Right renal cortex interstitium (tissue), 3 donors: ENCODE data around the gene SIRT1. TPM values are rescaled to one million over a fixed set of nuclear protein-coding genes. Genes with fewer than 3 reads are reported as not detected.
"Not testable (repeated sequence)": the region's sequence is repeated elsewhere in the genome, so short reads cannot be mapped to it uniquely, and the experiment has no call there.

Source experiments
- DNase-seq, 3 donors: peaks; one replicate each; pipeline ENCODE4 v3.0.0-alpha.2; 2013; ENCODE audit warnings: low read depth in 3 of 3, low spot score in 2 of 3
- polyA plus RNA-seq, 3 donors: library from polyadenylated mRNA; unstranded; fragments of 120-200 nt; gene quantifications; one replicate each; pipeline ENCODE4 v1.2.1, GENCODE V29; 2013; ENCODE audit not compliant: insufficient read length in 3 of 3

Gene SIRT1
- polyA plus RNA-seq, 3 donors: 41.0 to 44.0 (median 42.1) TPM

DNA sequence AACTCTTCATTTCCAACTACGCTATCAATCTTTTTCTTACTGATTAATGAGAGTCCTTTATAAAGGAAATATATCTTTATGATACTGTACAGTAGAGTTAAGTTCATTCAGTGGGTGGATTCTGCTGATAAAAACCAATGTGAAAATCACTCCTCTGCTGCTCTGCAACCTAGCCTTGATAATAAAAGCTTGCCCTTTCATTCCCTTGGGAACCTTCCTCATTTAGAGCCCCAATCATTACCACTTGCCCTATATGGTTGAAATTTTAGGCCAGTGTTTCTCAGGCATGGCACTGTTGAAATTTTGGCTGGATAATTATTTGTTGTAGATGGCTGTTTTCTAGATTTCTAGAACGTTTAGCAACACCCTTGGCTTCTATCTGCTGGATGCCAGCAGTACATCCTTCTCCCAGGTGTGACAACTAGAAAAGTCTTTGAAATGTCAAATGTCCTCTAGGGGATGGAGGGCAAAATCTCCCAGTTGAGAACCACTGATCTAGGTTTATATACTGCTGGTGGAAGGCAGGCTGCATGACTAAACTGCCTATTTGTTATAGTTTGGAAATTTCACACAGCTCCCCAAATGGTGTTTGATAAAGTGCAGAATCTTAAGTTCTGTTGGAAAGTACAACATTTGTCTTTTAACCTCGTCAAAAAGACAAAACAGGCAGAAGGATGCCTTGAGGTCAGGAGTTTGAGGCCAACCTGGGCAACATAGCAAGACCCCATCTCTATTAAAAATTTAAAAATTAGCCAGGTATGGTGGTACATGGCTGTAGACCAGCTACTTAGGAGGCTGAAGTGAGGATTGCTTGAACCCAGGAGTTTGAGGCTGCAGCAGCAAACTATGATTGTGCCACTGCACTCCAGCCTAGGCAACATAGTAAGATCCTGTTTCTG lies 8.9 kb upstream of the SIRT1 start:
- no peak for DNase-seq

DNA sequence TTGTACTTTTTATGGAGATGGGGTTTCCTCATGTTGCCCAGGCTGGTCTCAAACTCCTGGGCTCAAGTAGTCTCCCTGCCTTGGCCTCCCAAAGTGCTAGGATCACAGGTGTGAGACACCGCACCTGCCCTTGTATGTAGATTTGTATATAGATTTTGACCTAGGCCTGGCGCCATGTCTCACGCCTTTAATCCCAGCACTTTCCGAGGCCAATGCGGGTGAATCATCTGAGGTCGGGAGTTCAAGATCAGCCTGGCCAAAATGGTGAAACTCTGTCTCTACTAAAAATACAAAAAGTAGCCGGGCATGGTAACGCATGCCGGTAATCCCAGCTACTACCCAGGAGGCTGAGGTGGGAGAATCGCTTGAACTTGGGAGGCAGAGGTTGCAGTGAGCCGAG lies 7.0 kb upstream of the SIRT1 start:
- not testable (repeated sequence) for DNase-seq

DNA sequence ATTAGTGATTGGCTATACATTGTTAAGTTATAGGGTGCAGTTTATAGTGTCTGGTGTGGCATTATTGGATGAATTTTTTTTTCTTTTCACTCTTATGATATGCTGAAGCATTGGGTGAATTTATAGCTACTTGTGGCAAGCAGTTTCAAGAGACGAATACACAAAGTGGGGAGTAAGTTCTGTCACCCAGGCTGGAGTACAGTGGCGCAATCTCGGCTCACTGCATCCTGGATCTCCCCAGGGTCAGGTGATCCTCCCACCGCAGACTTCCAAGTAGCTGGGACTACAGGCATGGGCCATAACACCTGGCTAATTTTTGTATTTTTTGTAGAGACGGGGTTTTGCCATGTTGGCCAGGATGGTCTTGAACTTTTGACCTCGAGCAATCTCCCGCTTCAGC lies 6.3 kb upstream of the SIRT1 start:
- no peak for DNase-seq

DNA sequence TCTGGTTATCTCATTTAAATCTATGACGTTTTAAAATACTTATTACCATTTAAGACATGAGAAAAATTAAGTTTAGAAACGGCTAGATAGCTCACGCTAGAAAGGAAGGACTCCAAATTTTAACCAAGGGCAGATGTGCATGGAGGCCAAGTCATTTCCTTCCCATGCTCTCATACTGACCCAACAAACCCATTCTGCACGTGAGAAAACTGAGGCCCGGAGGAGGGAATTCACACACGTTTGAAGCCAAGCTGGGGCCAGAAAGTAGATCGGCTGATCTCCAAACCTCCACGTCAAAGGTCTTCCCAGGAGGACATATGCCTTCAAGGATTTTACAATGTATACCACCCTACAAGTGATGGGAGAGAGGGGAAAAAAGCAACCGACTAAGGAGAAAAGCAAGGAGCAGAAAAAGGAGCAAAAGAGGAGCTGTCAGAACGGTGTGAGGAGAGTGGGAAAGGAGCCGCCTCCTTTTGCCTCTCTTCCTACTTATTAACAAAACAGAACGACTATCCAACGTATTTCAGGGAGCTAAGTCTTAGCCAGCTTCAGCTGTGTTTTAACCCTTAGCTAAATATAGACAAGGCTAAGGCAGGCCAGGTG lies 645 bp upstream of the SIRT1 start:
- DNase-seq: no peak

DNA sequence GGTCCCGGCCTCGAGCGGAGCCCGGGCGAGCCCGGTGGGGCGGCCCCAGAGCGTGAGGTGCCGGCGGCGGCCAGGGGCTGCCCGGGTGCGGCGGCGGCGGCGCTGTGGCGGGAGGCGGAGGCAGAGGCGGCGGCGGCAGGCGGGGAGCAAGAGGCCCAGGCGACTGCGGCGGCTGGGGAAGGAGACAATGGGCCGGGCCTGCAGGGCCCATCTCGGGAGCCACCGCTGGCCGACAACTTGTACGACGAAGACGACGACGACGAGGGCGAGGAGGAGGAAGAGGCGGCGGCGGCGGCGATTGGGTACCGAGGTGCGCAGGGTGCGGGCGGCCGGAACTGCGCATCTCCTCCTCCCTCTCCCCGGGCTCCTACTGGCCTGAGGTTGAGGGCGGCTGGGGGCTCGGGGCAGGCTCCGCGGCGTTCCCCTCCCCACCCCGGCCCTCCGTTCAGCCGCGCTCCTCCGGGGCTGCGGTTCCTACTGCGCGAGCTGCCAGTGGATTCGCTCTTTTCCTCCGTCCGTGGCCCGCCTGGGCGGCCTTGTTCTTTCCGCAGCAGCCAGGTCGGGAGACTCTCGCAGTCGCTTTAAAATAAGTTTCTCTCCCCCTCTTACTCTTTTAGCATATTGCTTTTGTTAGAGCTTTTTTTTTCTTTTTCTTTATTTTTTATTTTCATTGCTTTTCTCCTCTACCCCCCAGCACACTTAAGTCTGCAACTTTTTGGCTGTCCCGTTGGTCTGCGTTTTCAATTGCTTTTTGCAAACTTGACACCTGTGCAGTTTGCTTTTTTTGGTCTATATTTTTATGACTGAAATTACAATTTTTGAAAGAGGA lies 600 bp downstream of the SIRT1 start:
- DNase-seq: peak; percentile 27 to 52 (median 29)

DNA sequence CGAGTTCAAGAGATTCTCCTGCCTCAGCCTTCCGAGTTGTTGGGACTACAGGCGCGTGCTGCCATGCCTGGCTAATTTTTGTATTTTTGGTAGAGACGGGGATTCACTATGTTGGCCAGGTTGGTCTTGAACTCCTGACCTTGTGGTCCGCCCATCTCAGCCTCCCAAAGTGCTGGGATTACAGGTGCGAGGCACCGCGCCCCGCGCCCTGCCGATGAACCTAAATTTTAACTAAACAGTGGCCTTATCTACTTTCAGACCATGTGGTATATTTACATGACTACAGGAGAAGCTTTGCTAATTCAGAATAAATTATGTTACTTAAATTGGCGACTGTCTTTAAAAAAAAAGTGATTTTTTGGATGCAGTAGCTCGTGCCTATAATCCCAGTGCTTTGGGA lies 9.2 kb downstream of the SIRT1 start:
- no peak for DNase-seq

DNA sequence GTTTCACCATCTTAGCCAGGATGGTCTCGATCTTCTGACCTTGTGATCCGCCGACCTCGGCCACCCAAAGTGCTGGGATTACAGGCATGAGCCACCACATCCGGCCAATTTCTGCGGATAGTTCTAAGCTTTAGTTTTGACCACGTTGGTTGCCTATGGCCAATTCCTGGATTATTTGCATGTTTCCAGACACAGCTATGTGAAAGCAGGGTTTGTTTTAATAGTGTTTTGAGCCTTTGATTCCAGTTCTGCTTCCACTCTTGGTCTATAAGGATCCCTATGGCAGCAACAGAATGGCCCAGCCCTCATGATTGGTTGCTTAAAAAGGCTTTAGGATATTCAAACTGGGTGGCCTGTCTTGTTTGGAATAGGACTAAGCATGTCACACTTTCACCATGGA lies 19.1 kb downstream of the SIRT1 start:
- DNase-seq: no peak

DNA sequence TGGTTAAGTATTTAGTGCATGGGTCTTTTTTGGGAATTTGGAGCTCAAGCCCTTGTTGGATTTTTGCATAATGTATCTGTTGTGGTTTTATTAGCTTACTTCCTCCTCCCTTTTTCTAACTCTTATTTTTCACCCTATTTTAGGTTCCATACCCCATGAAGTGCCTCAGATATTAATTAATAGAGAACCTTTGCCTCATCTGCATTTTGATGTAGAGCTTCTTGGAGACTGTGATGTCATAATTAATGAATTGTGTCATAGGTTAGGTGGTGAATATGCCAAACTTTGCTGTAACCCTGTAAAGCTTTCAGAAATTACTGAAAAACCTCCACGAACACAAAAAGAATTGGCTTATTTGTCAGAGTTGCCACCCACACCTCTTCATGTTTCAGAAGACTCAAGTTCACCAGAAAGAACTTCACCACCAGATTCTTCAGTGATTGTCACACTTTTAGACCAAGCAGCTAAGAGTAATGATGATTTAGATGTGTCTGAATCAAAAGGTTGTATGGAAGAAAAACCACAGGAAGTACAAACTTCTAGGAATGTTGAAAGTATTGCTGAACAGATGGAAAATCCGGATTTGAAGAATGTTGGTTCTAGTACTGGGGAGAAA lies 28.0 kb downstream of the SIRT1 start:
- no peak for DNase-seq

DNA sequence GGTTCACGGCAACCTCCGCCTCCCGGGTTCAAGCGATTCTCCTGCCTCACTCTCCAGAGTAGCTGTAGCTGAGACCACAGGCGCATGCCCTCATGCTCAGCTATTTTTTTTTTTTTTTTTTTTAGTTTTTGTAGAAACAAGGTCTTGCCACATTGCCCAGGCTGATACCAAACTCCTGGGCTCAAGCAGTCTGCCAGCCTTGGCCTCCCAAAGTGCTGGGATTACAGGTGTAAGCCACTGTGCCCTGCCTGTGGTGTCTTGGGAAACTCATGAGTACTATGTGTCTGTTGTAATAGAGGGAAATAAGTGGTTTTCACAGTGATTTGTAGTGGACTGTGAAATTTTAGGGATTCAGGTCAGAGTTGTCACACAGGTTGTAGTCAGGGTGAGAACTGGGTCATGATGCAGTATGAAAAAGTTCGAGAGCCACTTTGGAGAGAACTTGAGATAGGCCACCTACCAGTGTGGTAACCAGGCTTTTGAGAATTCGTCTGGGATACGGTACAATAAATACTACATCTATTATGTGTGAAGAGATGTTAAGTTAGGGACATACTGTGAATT lies 30.4 kb downstream of the SIRT1 start:
- DNase-seq: no peak

DNA sequence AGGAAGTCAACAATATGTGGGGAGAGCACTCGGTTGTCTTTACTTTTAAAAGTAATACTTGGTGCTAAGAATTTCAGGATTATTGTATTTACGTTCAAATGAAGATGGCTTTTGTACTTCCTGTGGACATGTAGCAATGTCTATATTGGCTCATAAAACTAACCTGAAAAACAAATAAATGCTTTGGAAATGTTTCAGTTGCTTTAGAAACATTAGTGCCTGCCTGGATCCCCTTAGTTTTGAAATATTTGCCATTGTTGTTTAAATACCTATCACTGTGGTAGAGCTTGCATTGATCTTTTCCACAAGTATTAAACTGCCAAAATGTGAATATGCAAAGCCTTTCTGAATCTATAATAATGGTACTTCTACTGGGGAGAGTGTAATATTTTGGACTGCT lies 32.7 kb downstream of the SIRT1 start:
- DNase-seq: no peak

DNA sequence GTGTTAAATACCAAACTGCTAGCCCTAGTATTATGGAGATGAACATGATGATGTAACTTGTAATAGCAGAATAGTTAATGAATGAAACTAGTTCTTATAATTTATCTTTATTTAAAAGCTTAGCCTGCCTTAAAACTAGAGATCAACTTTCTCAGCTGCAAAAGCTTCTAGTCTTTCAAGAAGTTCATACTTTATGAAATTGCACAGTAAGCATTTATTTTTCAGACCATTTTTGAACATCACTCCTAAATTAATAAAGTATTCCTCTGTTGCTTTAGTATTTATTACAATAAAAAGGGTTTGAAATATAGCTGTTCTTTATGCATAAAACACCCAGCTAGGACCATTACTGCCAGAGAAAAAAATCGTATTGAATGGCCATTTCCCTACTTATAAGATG lies 33.2 kb downstream of the SIRT1 start:
- no peak for DNase-seq

DNA sequence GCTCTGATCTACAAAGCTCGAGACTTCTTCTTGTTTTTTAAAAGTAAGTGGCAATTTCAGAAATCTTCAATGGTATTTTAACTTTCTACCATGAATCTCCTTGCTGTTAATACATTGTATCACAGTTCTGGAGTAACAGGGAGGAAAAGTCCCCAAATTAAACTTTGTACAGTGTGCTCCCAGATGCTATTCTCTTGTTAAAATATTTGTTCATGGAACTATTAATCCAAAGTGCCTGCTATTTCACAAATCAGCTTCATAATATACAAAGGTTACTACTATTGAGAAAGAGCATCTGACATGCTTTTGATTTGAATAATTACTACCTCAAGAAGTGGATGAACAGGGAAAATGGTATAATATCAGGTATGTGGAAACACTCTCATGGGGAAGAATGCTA lies 36.6 kb downstream of the SIRT1 start:
- no peak for DNase-seq

DNA sequence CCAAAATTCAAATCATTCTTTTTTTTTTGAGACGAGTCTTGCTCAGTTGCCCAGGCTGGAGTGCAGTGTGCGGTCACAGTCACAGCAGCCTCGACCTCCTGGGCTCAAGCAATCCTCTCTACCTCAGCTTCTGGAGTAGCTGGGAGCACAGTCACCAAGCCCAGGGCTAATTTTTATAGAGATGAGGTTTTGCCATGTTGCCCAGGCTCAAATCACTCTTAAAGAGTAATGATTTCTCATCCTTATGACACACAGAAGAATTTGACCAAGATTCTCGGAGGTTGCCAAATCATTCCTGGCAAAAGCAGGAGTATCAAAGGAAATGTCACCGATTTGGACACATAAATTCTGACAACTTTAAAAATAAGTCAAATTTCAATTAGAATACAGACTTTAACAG lies 39.1 kb downstream of the SIRT1 start:
- DNase-seq: no peak

DNA sequence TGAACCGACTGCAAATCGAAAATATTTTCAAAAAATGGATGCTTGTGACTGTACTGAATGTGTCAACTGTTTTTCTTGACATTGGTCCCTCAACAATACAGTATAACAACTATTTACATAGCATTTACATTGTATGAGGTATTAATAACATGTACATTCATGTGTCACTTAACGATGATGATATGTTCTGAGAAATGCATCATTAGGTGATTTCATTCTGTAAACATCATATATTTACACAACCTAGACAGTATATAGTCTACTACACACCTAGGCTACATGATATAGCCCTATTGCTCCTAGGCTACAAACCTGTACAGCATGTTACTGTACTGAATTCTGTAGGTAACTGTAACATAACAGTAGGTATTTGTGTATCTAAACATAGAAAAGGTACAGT lies 39.7 kb downstream of the SIRT1 start:
- no peak for DNase-seq

DNA sequence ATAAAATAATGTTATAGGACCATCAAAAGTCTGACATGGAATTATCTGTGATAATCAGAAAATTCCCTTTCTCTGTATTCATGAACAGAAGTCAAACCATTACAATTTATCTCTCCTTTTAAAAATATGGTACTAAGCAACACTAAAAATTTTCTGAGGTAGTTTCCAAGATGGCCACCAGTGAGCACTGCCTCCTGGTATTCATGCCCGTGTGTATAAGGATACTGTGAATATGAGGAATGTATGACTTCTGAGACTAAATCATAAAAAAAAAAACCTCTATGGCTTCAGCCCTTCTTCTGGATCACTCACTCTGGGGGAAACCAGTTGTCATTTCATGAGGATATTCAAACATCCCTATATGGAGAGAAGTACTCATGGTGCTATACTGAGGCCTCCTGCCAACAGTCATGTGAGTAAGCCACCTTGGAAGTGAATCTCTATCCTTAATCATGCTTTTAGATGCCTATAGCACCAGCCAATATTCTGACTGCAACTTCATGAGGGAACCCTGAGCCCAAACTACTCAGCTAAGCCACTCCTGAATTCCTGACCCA lies 41.1 kb downstream of the SIRT1 start:
- no peak for DNase-seq

DNA sequence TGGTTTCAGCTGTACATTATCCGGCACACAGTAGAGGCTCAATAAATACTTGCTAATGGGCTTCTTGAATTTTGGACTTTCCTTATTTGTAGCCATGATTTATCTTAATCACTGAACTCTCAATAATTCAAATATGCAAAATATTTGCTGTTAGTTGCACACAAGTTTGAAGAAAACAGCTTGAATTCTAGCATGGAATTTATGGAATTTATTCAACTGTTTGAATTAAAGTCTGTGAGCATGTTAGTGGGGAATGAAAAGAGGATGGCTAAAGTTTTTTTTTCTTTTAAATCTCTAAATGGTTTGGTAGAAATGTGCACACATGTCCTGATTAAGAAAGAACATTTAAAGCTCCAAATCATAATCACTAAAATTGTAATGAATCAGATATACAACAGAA lies 42.5 kb downstream of the SIRT1 start:
- DNase-seq: no peak

DNA sequence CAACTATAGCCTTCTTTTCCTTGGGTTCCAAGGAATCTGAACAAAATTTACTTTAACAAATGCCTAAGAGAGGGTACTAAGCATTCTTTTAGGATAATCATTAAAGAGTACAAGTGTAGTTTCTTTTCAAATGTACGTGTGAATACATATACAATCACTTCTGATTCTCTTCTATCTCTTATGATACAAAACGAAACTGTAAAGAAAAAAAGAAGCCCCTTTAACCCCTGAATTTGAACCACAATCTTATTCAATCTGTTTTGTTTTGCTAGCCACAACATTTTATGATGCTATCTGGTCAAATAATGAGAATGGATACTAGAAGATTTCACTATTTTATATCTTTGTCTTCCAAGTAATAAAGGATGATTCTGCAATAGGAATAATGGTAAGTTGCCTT lies 48.7 kb downstream of the SIRT1 start:
- no peak for DNase-seq

DNA sequence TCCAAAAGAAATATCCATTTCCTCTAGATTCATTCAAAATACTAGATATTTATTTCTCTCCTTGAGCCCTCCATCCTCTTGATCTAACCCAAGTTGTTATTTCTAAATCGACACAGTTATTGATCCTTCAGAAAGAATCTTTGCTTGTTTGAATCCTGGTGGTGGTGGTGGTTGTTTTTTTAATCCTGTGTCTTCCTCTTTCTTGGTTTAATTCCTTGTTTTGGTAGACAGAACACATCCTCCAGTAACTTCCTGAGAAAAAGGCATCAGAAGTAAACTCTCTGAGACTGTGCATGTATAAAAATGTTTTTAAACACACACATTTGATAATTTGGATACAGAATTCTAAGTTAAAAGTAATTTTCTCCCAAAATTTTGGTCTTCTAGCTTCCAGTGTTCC lies 49.9 kb downstream of the SIRT1 start:
- no peak for DNase-seq

DNA sequence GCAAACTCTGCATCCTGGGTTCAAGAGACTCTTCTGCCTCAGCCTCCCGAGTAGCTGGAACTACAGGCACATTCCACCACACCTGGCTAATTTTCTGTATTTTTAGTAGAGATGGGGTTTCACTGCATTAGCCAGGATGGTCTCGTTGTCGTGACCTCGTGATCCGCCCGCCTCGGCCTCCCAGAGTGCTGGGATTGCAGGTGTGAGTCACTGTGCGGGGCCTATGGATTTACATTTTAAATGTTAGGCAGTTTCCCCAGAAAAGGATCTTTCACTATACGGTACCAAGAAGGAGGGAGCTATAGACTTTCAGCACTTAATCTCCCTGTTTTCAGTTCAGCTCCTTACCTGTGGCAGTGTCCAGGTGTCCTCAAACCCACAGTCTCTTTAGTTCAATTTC lies 50.8 kb downstream of the SIRT1 start:
- no peak for DNase-seq

DNA sequence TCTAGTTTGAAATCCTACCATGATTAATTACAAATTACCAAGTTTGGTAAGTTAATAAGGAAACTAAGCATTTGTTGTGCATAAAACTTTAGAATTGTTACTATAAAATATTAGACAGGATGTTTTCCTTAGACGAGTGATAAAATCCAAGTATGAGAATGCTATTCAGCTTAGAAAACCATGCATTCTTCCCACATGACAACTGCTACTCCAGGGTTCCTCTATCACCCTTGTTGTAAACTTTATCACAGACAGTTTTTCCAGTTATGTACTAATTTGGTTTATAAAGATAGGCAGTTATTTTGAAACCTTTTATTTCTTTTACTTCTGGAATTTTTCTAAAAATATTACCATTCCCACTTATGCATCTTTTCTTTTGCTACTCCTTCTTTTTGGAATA lies 52.0 kb downstream of the SIRT1 start:
- DNase-seq: no peak

DNA sequence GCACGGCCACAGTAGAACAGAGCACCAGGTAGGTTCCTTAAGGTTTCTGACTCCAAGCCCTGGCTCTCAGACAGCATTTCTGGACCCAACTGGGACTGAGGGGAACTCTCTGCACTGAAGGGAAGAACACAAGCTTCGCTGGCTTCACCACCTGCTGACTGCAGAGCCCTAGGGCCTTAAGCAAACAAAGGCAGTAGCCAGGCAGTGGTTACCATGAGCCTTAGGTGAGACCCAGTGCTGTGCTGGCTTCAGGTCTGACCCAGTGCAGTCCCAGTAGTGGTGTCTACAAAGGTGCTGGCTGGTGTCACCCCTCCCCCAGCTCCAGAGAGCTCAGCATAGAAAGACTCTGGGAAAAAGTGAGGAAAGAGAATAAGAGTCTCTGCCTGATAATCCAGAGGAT lies 59.5 kb downstream of the SIRT1 start:
- no peak for DNase-seq
